HUES64 (cell line): Measurements from ENCODE around the gene TRIM29. TPM values are rescaled to one million over a fixed set of nuclear protein-coding genes. Genes with fewer than 3 reads are reported as not detected.

Experiments
- H3K27ac ChIP-seq: 2 replicates; pipeline ENCODE4 v1.7.0; 2013; ENCODE audit warnings: low read depth, low read length, inconsistent platforms
- H3K27me3 ChIP-seq: 2 replicates; pipeline ENCODE4 v1.6.1; 2013; ENCODE audit warnings: mild to moderate bottlenecking, low read length; ENCODE audit not compliant: insufficient read depth
- H3K36me3 ChIP-seq: 2 replicates; pipeline ENCODE4 v1.6.1; 2013; ENCODE audit warnings: mild to moderate bottlenecking, low read length; ENCODE audit not compliant: insufficient read depth
- H3K4me1 ChIP-seq: 2 replicates; pipeline ENCODE4 v1.6.1; 2013; ENCODE audit warnings: mild to moderate bottlenecking, low read length, moderate library complexity; ENCODE audit not compliant: insufficient read depth
- H3K4me3 ChIP-seq: 2 replicates; pipeline ENCODE4 v1.5.1; 2013; ENCODE audit warnings: mild to moderate bottlenecking, low read length, moderate library complexity
- H3K9ac ChIP-seq: 2 replicates; pipeline ENCODE4 v1.6.1; 2013; ENCODE audit warnings: mild to moderate bottlenecking, low read depth, low read length
- H3K9me3 ChIP-seq: 2 replicates; pipeline ENCODE4 v1.6.1; 2013; ENCODE audit warnings: low read depth, low read length; ENCODE audit not compliant: insufficient read depth
- WGBS: fragments of 150-250, 120-280 bp; methylation state at CpG from one replicate; pipeline ENCODE4 v1.1.7; 2013; ENCODE audit warnings: missing lambda C conversion rate; 5-methylcytosine and 5-hydroxymethylcytosine counted together
- polyA plus RNA-seq, 2 experiments: library from polyadenylated mRNA; stranded (reverse); fragments of 50-300 nt; gene quantifications; one replicate each; pipeline ENCODE4 v1.2.3, GENCODE V29; 2013

TRIM29 gene
- not detected for polyA plus RNA-seq (2013, experiment 1 of 2)
- not detected for polyA plus RNA-seq (2013, experiment 2 of 2)

DNA sequence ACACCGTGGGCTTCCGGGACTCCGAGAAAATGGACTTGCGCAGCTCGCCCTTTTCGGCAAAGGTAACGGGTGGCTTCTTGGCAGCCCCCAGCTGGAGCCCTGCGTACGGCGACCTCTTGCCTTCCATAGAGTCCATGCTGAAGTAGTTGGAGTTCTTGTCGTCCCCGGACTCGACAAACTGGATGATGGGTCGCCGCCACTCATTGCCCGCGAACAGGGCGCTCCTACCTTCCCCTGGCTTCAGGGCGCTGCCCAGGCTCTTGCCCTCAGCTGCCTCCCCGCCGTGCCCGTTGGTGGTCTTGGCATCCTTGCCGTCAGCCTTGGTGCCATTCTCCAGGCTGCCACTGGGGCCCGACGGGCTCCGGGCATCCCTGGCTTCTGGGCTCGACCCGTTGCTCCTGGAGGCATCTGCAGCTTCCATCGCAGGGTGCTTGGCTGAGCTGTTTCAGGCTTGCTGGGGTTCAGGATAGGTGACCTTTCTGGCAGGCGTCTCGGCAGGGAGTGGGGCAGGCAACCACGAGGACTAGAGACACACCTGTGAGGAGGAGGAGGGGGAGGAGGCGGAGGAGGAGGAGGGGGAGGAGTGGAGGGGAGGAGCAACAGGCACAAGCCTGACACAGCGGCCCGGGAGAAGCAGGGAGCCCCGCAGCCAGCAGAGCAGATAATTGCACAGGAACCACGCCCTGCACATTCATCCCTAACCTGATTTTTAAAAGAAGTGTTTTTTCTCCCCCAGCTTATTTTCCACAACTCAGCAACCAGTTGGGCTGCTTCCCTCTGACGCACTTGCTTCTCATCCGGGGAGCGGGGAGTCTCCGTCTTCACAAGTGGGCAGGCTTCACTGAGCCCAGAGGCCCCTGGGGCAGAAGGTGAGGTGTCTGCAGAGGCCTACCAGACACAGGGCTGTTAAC is at the start of gene TRIM29:
TRIM29 (minus strand) TSS at position 503 of the 911 bp plus-strand sequence; CDS start at position 421, 82 bp downstream.
- no peak within 1 kb of the TSS for H3K4me3 ChIP-seq
- WGBS = 79% methylated on average over 41 of the region's 41 CpGs

DNA sequence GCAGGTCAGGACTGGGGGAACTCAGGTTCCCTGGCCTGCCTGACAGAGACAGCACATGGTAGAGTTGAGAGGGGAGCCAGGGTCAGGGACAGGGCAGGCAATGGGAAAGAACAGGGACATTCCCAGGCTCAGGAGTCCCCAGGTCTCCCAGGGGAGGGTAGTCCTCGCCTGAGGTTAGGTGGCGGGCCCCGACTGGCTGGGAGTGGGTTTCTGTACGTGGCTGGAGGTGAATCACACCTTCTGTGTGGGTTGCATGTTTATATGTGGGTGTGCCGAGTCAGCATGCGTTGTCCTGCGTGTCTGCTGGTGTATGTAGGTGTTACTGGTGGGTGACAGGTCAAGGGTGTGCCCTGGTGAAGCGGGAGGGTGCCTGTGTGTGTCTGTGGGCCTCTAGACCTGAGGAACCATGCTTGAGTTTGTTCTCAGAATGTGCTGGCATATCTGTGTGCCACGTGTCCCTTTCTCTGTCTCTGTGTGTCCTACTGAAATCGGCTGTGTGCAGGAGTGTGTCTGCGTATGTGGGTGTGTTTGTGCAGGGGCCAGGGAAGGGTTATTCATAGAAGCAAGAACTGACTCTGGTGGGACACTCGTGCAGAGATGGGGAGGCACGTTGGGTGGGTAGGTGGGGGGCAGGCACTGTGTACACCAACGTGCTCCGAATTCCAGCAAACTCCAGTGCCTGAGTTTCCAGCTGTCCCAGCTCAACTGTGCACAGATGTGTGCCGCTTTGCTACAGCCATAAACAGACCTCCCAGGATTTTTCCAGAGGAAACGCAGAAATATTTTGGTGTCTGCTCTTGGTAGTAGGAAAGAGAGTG is 49.1 kb upstream of the TRIM29 start:
- 80% methylated on average over 17 of the region's 17 CpGs for WGBS
- Histone ChIP-seq H3K36me3 (no peaks in the 10 kb centered on the region), H3K9ac (no peak overlapping the region), H3K9me3 (no peaks in the 10 kb centered on the region), H3K4me3 (no peak overlapping the region), H3K4me1 (peaks cover 11% of the 10 kb centered on the region), H3K27me3 (peaks cover 37% of the 10 kb centered on the region), H3K27ac (no peak overlapping the region)

More for the DNA sequence above, at the start of gene TRIM29:
- no peaks in the 10 kb centered on the region for H3K4me1 ChIP-seq
- H3K9ac ChIP-seq = no peak within 1 kb of the TSS
- H3K27ac ChIP-seq = no peak within 1 kb of the TSS
- H3K36me3 ChIP-seq = no peaks in the 10 kb centered on the region
- H3K9me3 ChIP-seq = no peaks in the 10 kb centered on the region
- 0 out of 2 replicates have a peak, but pooled peaks cover 3% of the 10 kb centered on the region for H3K27me3 ChIP-seq

DNA sequence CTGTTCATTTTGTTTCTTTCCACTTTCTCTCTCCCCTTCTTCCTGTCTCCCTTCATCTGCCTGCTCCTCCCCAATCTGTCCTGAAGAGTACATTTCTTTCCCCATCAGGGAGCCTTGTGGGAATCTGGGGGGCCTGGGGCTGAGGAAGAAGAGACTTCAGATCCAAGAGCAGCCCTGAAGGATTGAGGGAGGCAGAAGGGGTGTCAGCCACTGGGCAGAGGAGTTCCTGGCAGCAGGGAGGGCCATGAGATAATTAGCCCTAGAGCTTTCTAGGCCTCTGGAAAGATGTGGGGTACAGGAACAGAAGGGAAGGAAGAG is 48.5 kb upstream of the TRIM29 start:
- H3K4me1 ChIP-seq = peaks cover 11% of the 10 kb centered on the region
- no peak overlapping the region for H3K9ac ChIP-seq
- no peak overlapping the region for H3K27ac ChIP-seq
- peaks cover 40% of the 10 kb centered on the region for H3K27me3 ChIP-seq
- H3K36me3 ChIP-seq = no peaks in the 10 kb centered on the region
- H3K9me3 ChIP-seq = no peaks in the 10 kb centered on the region
- no peak overlapping the region for H3K4me3 ChIP-seq

DNA sequence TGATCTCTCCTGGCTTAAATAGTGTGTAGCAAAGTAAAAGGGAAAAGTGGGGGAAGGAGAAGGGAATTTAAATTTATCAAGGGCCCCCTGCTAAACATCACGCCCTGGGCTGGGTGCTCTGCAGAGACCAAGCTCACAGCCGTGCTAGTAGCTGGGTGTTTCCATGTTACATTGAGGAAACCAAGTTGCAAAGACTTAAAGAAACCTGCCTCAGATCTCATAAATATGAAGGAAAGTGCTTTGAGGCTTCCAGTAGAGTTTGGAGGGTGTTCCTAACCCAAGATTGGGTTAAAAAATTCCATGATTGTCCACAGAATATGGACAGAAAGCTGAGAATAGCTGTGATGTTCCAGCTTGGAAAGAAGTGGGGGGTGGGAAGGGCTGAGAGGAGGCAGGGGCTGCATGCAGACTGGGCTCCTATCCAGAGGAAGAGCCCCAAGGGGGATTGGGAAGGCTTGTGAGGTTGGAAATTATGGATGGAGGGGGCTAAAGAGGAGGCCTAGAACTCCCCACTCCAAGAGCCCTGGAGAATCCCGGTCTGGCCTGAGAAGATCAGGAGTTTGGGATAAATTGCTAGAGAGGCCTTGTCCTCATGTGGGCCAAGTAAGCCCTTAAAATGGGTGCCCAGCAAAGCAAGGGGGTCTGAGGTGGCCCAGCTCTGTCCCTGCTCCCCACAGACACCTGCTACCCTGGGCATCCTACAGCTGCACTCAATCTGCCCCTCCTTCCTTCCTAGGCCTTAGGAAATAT is 48.0 kb upstream of the TRIM29 start:
- Histone ChIP-seq H3K4me1 (peaks cover 13% of the 10 kb centered on the region), H3K27me3 (peaks cover 44% of the 10 kb centered on the region), H3K9ac (no peak overlapping the region), H3K27ac (no peak overlapping the region), H3K4me3 (no peak overlapping the region), H3K9me3 (no peaks in the 10 kb centered on the region), H3K36me3 (no peaks in the 10 kb centered on the region)
- 85% methylated on average over 3 of the region's 3 CpGs for WGBS

- Histone ChIP-seq H3K36me3 (no peaks in the 10 kb centered on the region), H3K27ac (no peak overlapping the region), H3K27me3 (peaks cover 37% of the 10 kb centered on the region), H3K4me1 (peaks cover 19% of the 10 kb centered on the region), H3K4me3 (no peak overlapping the region), H3K9ac (no peak overlapping the region), H3K9me3 (no peaks in the 10 kb centered on the region)
- 76% methylated on average over 7 of the region's 7 CpGs for WGBS
Observed at GRCh38 chr11:120184946-120185705, 47.2 kb upstream of the TRIM29 start.

DNA sequence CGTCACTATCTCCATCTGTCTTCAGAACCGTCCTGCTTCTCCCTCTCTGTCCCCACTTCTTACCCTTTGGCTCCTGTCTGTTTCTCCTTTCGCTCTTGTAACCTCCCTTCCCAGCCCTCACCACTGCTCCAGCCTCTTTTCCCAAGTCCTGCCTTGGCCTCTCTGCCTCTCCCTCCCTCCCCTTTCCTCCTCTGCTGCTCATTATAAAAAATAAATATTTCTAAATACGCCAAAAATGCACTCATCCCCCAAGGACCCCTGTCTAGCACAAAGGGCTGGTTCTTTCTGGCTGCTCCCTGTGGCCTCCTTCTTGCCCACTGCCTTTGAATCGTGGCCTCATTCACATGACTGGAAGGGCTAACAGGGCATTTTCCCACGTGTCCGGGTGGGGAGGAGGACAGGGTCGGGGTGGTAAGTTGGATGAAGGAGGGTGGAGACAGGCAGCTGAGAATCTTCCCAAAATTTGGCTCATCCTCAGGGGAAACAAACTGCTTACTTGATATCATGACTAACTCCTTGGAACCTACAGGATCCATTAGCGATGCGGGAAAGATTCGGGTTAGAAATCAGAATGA is 46.5 kb upstream of the TRIM29 start:
- H3K27me3 ChIP-seq = peaks cover 35% of the 10 kb centered on the region
- no peaks in the 10 kb centered on the region for H3K36me3 ChIP-seq
- H3K4me3 ChIP-seq = no peak overlapping the region
- 82% methylated on average over 11 of the region's 11 CpGs for WGBS
- no peaks in the 10 kb centered on the region for H3K9me3 ChIP-seq
- no peak overlapping the region for H3K9ac ChIP-seq
- peaks cover 21% of the 10 kb centered on the region for H3K4me1 ChIP-seq
- no peak overlapping the region for H3K27ac ChIP-seq

- Histone ChIP-seq H3K4me3 (no peak overlapping the region), H3K36me3 (no peaks in the 10 kb centered on the region), H3K9ac (no peak overlapping the region), H3K9me3 (no peaks in the 10 kb centered on the region), H3K27ac (no peak overlapping the region), H3K27me3 (peaks cover 42% of the 10 kb centered on the region), H3K4me1 (peaks cover 21% of the 10 kb centered on the region)
- 93% methylated on average over 7 of the region's 7 CpGs for WGBS
Observed at GRCh38 chr11:120183701-120184141, 45.8 kb upstream of the TRIM29 start.

DNA sequence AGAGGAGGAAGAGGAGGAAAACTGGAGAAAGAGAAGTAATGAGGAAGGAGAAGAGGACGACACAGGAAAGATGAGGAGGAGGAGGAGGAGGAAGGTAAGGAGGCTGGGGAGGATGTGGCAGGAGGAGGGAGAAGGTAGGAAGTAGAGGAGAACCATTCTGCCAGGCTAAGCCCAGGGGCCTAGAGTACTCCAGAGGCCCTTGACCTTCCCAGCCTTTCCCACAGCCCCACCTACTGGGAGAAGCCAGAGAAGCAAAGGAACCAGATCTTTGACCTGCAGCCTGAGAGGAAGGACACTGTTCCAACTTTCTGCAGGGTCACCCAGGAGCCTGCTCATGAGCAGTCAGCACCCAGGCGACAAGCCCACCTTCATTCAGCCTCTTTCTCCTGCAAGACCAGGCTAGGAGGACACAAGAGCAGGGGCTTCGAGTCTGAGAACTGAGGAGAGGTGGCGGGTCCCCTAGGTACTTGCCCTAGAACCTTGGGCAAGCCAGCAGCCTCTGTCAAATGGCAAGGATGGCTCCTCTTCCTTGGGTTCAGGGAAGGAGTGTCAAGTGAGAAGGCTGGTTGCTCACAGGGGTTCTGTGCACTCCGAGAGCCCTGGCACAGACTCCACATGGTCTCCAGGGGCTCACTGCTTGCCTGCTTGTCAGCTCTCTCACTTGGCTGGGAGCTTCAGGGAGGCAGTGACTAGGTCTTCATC is 45.0 kb upstream of the TRIM29 start:
- Histone ChIP-seq H3K9me3 (no peaks in the 10 kb centered on the region), H3K27me3 (peaks cover 43% of the 10 kb centered on the region), H3K27ac (no peak overlapping the region), H3K9ac (no peak overlapping the region), H3K36me3 (no peaks in the 10 kb centered on the region), H3K4me1 (peaks cover 19% of the 10 kb centered on the region), H3K4me3 (no peak overlapping the region)
- 72% methylated on average over 5 of the region's 5 CpGs for WGBS

DNA sequence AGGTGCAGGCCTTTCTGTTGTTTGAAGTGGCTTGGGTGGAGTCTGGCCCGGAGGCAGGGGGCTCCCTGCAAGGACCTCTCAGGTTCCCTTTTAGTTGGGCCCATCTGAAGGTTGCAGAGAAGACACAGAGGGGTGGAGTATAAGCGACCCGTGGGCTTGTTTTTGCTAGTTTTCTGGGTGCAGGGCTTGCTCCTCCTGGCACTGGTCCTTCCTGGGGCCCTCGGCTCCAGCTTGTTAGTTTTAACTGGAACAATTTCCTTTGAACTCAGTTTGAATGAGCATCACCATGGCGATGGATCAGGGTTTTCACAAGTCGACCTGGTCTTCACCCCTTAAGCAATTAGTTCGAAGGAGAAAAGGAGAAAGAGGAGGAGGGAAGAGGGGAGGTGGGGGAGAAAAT is 44.5 kb upstream of the TRIM29 start:
- H3K27ac ChIP-seq = no peak overlapping the region
- no peaks in the 10 kb centered on the region for H3K36me3 ChIP-seq
- H3K9me3 ChIP-seq = no peaks in the 10 kb centered on the region
- H3K4me3 ChIP-seq = no peak overlapping the region
- peaks cover 13% of the 10 kb centered on the region; the same call in 1 of the 2 replicates for H3K4me1 ChIP-seq
- H3K27me3 ChIP-seq = peaks cover 45% of the 10 kb centered on the region
- H3K9ac ChIP-seq = no peak overlapping the region
- WGBS = 67% methylated on average over 7 of the region's 7 CpGs
